Measurements from ENCODE around the gene RRM2. TPM values are rescaled to one million over a fixed set of nuclear protein-coding genes. Genes with fewer than 3 reads are reported as not detected.

Gene RRM2
- total RNA-seq, 1 donor from 2014 or later, result 374 TPM

GRCh38 chr2:10178751-10179150 lies 56.2 kb downstream of the RRM2 start:
- H3K27ac Mint-ChIP-seq, result no peak overlapping the region
- H3K27me3 Mint-ChIP-seq (ENCODE audit: low read depth), result no peaks in the 10 kb centered on the region
- H3K4me3 Mint-ChIP-seq (ENCODE audit: low read depth), result no peak overlapping the region
- no peaks in the 10 kb centered on the region for H3K4me1 Mint-ChIP-seq (ENCODE audit: low read depth)
- peaks cover 46% of the 10 kb centered on the region for H3K36me3 Mint-ChIP-seq (ENCODE audit: low read depth)
- DNase-seq (ENCODE audit: low spot score), result no peak
- intact Hi-C loops (cut with micrococcal nuclease), result no loop called here
- peaks cover 10% of the 10 kb centered on the region for H3K9me3 Mint-ChIP-seq

GRCh38 chr2:10179422-10179821 lies 56.9 kb downstream of the RRM2 start:
- Mint-ChIP-seq H3K9me3 (peaks cover 10% of the 10 kb centered on the region), H3K4me3 (ENCODE audit: low read depth) (no peak overlapping the region), H3K4me1 (ENCODE audit: low read depth) (no peaks in the 10 kb centered on the region), H3K36me3 (ENCODE audit: low read depth) (peaks cover 49% of the 10 kb centered on the region), H3K27me3 (ENCODE audit: low read depth) (no peaks in the 10 kb centered on the region), H3K27ac (no peak overlapping the region)
- intact Hi-C loops (cut with micrococcal nuclease), result no loop called here
- DNase-seq (ENCODE audit: low spot score), result no peak

GRCh38 chr2:10180229-10180628 lies 57.7 kb downstream of the RRM2 start:
- intact Hi-C loops (cut with micrococcal nuclease), result no loop called here
- H3K36me3 Mint-ChIP-seq (ENCODE audit: low read depth), result peaks cover 48% of the 10 kb centered on the region
- H3K27ac Mint-ChIP-seq, result no peak overlapping the region
- no peaks in the 10 kb centered on the region for H3K4me1 Mint-ChIP-seq (ENCODE audit: low read depth)
- H3K9me3 Mint-ChIP-seq, result peaks cover 10% of the 10 kb centered on the region
- H3K27me3 Mint-ChIP-seq (ENCODE audit: low read depth), result no peaks in the 10 kb centered on the region
- H3K4me3 Mint-ChIP-seq (ENCODE audit: low read depth), result no peak overlapping the region
- DNase-seq (ENCODE audit: low spot score), result no peak

Other genes starting within 250 kb of the RRM2 start
- 0.90 and 1.4 TPM in 2 replicates for gene GRHL1, start 171.0 kb upstream of the RRM2 start, total RNA-seq
- gene KLF11, start 79.2 kb upstream of the RRM2 start, total RNA-seq, result 7.9 and 9.2 TPM in 2 replicates
- 0.78 and 0.89 TPM in 2 replicates for gene CYS1, start 42.3 kb upstream of the RRM2 start, total RNA-seq
- 102 and 110 TPM in 2 replicates for gene HPCAL1, start 180.2 kb downstream of the RRM2 start, total RNA-seq